ENCODE results near the gene MACROD1. TPM values are rescaled to one million over a fixed set of nuclear protein-coding genes. Genes with fewer than 3 reads are reported as not detected.

Gene MACROD1
- total RNA-seq, 1 donor from 2014 or later: 39.4 TPM

DNA sequence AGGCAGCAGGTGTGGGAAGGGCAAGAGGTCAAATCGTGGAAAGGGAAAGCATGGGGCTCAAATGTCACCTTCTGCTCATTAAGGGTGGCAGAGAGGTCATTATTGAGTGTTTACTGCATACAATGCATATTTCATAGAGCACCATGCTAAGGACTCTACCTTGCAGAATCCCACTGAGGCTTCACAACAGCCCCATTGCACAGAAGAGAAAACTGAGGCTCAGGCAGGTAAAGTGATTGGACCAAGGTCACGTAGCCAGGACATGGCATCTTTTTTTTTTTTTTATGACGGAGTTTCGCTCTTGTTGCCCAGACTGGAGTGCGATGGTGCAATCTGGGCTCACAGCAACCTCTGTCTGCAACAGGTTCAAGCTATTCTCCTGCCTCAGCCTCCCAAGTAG, 122.4 kb downstream of the MACROD1 start:
- TF ChIP-seq, protein P1, sequence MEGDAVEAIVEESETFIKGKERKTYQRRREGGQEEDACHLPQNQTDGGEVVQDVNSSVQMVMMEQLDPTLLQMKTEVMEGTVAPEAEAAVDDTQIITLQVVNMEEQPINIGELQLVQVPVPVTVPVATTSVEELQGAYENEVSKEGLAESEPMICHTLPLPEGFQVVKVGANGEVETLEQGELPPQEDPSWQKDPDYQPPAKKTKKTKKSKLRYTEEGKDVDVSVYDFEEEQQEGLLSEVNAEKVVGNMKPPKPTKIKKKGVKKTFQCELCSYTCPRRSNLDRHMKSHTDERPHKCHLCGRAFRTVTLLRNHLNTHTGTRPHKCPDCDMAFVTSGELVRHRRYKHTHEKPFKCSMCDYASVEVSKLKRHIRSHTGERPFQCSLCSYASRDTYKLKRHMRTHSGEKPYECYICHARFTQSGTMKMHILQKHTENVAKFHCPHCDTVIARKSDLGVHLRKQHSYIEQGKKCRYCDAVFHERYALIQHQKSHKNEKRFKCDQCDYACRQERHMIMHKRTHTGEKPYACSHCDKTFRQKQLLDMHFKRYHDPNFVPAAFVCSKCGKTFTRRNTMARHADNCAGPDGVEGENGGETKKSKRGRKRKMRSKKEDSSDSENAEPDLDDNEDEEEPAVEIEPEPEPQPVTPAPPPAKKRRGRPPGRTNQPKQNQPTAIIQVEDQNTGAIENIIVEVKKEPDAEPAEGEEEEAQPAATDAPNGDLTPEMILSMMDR (IDR thresholded peaks at IDR 0.05; ENCODE audit: unreplicated experiment): no peak
- Mint-ChIP-seq H3K4me1 (peaks cover 9% of the 10 kb centered on the region), H3K36me3 (no peaks in the 10 kb centered on the region), H3K27ac (no peak overlapping the region), H3K27me3 (ENCODE audit: low read depth) (peaks cover 17% of the 10 kb centered on the region), H3K9me3 (no peaks in the 10 kb centered on the region), H3K4me3 (no peak overlapping the region)
- DNase-seq (ENCODE audit: low spot score in 2 of 2, unreplicated experiment in 2 of 2): no peak

DNA sequence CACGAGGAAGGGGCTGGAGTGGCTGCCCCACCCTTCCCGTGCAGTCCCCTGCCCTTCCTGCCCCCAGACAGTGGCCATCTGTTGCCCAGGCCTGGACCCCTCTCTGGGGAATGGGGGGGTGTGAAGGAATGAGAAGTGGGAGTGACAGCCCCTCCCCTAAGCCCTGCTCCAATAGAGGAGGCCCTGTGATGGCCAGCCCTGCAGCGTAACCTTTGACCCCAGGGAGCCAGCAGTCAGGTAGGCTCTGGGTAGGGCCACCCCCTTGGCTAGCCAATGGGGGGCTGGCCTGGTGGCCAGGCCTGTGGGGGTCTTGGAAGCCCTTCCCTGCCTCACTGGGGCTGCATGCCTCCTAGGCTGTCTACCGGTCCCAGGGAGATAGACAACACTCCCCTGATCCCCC, 123.6 kb downstream of the MACROD1 start:
- TF ChIP-seq, protein P1 (IDR thresholded peaks at IDR 0.05; ENCODE audit: unreplicated experiment): no peak
- Mint-ChIP-seq H3K4me1 (peaks cover 10% of the 10 kb centered on the region), H3K4me3 (no peak overlapping the region), H3K27ac (no peak overlapping the region), H3K9me3 (no peaks in the 10 kb centered on the region), H3K27me3 (ENCODE audit: low read depth) (peaks cover 26% of the 10 kb centered on the region), H3K36me3 (no peaks in the 10 kb centered on the region)
- DNase-seq (ENCODE audit: low spot score in 2 of 2, unreplicated experiment in 2 of 2): no peak

DNA sequence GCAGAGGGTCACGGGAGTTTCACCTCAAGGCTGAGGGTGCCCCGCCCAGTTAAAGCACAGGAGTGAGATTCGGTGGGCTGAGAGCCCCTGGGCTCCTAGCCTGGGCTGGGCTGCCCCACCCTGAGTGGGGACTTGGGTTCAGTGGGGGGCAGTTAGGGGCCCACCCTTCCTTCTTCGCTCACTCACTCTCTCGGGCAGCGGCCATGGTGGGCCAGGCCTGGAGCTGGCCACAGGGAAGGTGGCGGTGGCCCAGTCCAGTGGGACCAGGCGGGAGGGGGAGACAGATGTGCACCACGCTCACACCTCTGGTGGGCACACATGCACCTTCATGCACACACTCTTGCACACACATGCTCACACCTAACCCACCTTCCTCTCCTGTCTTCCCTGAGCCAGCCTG, 124.1 kb downstream of the MACROD1 start:
- Mint-ChIP-seq H3K27me3 (ENCODE audit: low read depth) (peaks cover 31% of the 10 kb centered on the region), H3K4me3 (no peak overlapping the region), H3K27ac (no peak overlapping the region), H3K4me1 (peaks cover 15% of the 10 kb centered on the region), H3K36me3 (no peaks in the 10 kb centered on the region), H3K9me3 (no peaks in the 10 kb centered on the region)
- TF ChIP-seq, protein P1 (IDR thresholded peaks at IDR 0.05; ENCODE audit: unreplicated experiment): no peak
- DNase-seq (ENCODE audit: low spot score in 2 of 2, unreplicated experiment in 2 of 2): no peak

DNA sequence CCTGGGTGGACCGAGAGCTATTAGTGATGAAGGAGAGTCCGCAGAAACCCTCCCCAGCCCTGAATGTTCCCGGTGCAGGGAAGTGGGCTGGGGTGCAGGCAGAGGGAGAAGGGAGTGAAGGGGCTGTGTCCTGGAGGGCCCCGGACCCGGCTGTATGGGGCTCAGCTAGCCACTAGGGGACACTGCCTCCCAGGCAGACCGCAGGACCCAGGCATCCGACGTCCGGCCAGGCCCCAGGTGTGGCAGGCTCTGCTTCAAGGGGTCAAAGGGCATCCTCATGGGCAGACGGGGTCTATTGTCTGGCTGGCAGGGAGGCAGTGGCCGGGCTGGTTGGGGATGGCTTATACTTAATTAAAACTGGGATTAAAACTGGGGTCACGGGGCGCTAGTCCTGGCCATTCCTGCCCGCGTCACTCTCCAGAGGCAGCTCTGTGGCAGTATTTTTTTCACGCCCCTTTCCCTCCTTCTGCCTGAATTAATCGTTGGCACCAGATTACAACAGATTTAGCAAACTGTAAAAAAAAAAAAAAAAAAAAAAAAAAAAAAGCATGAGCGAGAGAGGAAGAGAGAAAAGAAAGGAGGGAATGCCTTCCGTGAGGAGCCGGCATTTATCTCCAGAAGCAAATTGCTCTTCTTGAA, 125.1 kb downstream of the MACROD1 start:
- no peak for DNase-seq (ENCODE audit: low spot score in 2 of 2, unreplicated experiment in 2 of 2)
- H3K4me3 Mint-ChIP-seq: no peak overlapping the region

DNA sequence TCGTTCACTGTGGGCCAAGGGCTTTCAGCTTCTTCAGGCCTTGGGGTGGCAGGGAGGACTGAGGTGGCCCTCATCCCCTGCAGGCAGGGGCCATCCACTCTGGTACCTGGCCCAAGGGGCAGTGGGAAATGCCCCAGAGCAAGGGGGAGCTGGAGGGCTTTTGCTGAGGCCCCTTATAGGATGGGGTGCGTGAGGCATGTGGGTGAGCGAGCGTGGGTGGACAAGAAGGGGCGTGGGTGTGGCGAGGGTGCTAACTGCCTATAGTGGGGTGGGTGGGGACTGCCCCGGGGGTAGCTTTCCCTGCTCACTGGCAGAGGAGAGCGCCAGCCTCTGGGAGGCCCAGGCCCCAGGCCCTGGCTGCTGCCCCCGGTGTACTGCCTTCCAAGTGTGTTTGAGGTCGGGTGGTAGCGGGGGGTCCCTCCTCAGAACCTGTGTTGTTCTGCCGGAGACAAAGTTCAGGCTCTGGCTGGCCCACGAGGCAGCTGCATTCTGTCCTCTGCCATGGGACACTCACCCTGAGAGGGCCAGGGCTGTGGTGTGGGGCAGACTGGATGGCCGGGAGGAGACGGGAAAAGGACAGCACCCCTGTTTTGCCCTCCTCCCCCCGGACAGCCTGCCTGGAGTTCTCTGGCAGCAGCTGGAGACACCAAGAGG, 126.8 kb downstream of the MACROD1 start:
- TF ChIP-seq, protein P1 (IDR thresholded peaks at IDR 0.05; ENCODE audit: unreplicated experiment): no peak
- peaks cover 44% of the 10 kb centered on the region for H3K27me3 Mint-ChIP-seq (ENCODE audit: low read depth)
- H3K27ac Mint-ChIP-seq: no peak overlapping the region
- no peak for DNase-seq (ENCODE audit: low spot score in 2 of 2, unreplicated experiment in 2 of 2)
- H3K4me3 Mint-ChIP-seq: no peak overlapping the region
- H3K36me3 Mint-ChIP-seq: no peaks in the 10 kb centered on the region
- peaks cover 24% of the 10 kb centered on the region for H3K4me1 Mint-ChIP-seq
- H3K9me3 Mint-ChIP-seq: no peaks in the 10 kb centered on the region

More for the DNA sequence above, 125.1 kb downstream of the MACROD1 start:
- TF ChIP-seq, protein P1 (IDR thresholded peaks at IDR 0.05; ENCODE audit: unreplicated experiment): no peak
- H3K36me3 Mint-ChIP-seq: no peaks in the 10 kb centered on the region
- no peaks in the 10 kb centered on the region for H3K9me3 Mint-ChIP-seq
- H3K27ac Mint-ChIP-seq: no peak overlapping the region
- H3K4me1 Mint-ChIP-seq: peaks cover 15% of the 10 kb centered on the region
- peaks cover 32% of the 10 kb centered on the region for H3K27me3 Mint-ChIP-seq (ENCODE audit: low read depth)

Measured in mesothelial cell of epicardium (in vitro differentiated cells).